Measurements from ENCODE around the gene FRMPD1. TPM values are rescaled to one million over a fixed set of nuclear protein-coding genes. Genes with fewer than 3 reads are reported as not detected.
"Not testable (repeated sequence)": the region's sequence is repeated elsewhere in the genome, so short reads cannot be mapped to it uniquely, and the experiment has no call there.

Gene FRMPD1
- polyA plus RNA-seq (2013, experiment 1 of 2; ENCODE audit: insufficient read length): 0.18 TPM
- polyA plus RNA-seq (2013, experiment 2 of 2; ENCODE audit: insufficient read length): 0.32 TPM

- DNase-seq: peak; percentile 24
Observed at GRCh38 chr9:37650873-37651768, at the start of gene FRMPD1. TSS of gene FRMPD1 (plus strand) at chr9:37650954. CDS start at chr9:37692642, 41,688 bp downstream.

- not testable (repeated sequence) for DNase-seq
Observed at GRCh38 chr9:37602061-37602460, 48.7 kb upstream of the FRMPD1 start.

GRCh38 chr9:37602817-37603216 is 47.9 kb upstream of the FRMPD1 start:
- no peak for DNase-seq

GRCh38 chr9:37604296-37604695 is 46.5 kb upstream of the FRMPD1 start:
- no peak for DNase-seq

GRCh38 chr9:37608250-37608649 is 42.5 kb upstream of the FRMPD1 start:
- no peak for DNase-seq

- no peak for DNase-seq
Observed at GRCh38 chr9:37609735-37610397, 40.9 kb upstream of the FRMPD1 start.

GRCh38 chr9:37611014-37611413 is 39.7 kb upstream of the FRMPD1 start:
- DNase-seq: no peak

GRCh38 chr9:37611961-37612360 is 38.8 kb upstream of the FRMPD1 start:
- no peak for DNase-seq

GRCh38 chr9:37617161-37617560 is 33.6 kb upstream of the FRMPD1 start:
- no peak for DNase-seq

- peak; percentile 45 for DNase-seq
Observed at GRCh38 chr9:37617832-37618231, 32.9 kb upstream of the FRMPD1 start.

GRCh38 chr9:37618817-37619216 is 31.9 kb upstream of the FRMPD1 start:
- peak; percentile 51 for DNase-seq

GRCh38 chr9:37619806-37620205 is 30.9 kb upstream of the FRMPD1 start:
- no peak for DNase-seq

GRCh38 chr9:37620396-37620795 is 30.4 kb upstream of the FRMPD1 start:
- no peak for DNase-seq

- DNase-seq: no peak
Observed at GRCh38 chr9:37621273-37622121, 29.3 kb upstream of the FRMPD1 start.

- no peak for DNase-seq
Observed at GRCh38 chr9:37622462-37622861, 28.3 kb upstream of the FRMPD1 start.

- DNase-seq: no peak
Observed at GRCh38 chr9:37623267-37623666, 27.5 kb upstream of the FRMPD1 start.

- DNase-seq: no peak
Observed at GRCh38 chr9:37624073-37624472, 26.7 kb upstream of the FRMPD1 start.

GRCh38 chr9:37625036-37625757 is 25.6 kb upstream of the FRMPD1 start:
- DNase-seq: no peak

GRCh38 chr9:37625758-37626147 is 25.0 kb upstream of the FRMPD1 start:
- no peak for DNase-seq

GRCh38 chr9:37626708-37627292 is 24.0 kb upstream of the FRMPD1 start:
- no peak for DNase-seq

- no peak for DNase-seq
Observed at GRCh38 chr9:37632479-37632878, 18.3 kb upstream of the FRMPD1 start.

GRCh38 chr9:37635808-37636207 is 14.9 kb upstream of the FRMPD1 start:
- DNase-seq: no peak
